NK-92 (cell line): ENCODE measurements around the gene PRG2.
"Not testable (repeated sequence)": the region's sequence is repeated elsewhere in the genome, so short reads cannot be mapped to it uniquely, and the experiment has no call there.

Experiments used
- DNase-seq: peaks from one replicate; lab custom pipeline; 2025; ENCODE audit not compliant: unreplicated experiment; lab: John Stamatoyannopoulos, UW

PRG2 gene

DNA sequence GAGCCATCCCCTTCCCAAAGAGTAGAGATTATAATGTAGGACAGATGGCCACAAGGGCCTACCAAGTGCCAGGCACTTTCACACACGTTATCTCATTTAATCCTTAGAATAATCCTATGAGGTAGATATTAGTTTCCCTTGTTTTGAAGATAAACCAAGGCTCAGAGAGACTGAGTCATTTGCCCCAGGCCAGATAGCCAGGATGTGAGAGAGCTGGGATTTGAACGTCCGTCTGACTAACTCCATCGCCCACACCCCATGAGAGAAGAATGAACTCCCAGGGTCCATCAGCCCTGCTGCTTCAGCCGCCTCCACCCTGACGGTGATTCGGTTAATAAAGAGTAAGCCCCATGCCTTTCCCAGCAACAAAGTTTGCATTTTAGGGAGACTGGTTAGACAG is 20.2 kb downstream of the PRG2 start:
- no peak for DNase-seq

DNA sequence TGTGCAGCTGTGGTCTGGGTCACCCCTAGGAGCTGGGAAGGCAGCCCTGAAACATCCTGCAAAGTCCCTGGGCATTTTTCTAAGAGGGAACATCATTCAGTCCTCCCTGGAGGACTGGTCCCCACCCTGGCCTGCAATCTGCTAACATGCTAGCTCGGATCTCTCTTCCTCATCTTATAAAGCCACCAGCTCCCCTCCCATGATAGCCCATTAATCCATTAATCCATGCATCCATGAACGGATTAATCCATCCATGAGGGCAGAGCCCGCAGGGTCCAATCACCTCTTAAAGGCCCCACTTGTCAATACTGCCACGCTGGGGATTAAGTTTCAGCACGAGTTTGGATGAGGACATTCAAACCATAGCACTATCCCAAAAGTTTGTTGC is 21.6 kb downstream of the PRG2 start:
- DNase-seq: no peak

DNA sequence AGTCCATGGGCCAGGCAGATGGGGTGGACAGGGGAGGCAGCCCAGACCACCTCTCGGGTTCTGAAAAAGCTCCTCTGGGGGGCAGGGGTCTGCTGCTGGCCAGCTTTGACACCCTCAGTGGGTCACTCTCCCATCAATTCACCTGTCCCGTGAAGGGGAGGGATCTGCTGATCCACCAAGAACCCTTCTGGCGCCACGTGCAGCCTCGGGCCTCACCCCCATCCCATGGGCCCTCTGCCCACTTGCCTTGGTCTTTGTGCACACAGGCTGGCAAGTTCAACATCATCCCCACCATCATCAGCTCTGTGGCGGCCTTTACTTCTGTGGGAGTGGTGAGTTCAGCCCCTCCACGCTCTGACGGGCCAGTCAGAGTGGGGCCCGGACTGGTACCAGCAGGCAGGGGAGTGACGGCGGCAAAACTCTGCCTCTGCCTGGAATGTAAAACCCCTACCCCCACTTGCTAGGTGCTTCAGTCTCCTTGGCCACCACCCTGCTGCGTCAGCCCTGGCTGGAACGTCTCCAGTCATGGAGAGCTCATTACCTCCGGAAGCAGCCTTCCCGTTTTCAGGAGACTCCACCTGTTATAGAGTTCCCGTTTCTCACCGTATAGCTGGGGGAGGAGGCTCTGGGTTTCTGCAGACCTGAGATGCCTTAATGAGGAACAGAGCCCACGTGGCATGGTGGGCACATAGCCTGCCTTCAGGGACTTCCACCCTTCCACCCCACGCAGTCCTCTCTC is 22.2 kb downstream of the PRG2 start:
- no peak for DNase-seq

DNA sequence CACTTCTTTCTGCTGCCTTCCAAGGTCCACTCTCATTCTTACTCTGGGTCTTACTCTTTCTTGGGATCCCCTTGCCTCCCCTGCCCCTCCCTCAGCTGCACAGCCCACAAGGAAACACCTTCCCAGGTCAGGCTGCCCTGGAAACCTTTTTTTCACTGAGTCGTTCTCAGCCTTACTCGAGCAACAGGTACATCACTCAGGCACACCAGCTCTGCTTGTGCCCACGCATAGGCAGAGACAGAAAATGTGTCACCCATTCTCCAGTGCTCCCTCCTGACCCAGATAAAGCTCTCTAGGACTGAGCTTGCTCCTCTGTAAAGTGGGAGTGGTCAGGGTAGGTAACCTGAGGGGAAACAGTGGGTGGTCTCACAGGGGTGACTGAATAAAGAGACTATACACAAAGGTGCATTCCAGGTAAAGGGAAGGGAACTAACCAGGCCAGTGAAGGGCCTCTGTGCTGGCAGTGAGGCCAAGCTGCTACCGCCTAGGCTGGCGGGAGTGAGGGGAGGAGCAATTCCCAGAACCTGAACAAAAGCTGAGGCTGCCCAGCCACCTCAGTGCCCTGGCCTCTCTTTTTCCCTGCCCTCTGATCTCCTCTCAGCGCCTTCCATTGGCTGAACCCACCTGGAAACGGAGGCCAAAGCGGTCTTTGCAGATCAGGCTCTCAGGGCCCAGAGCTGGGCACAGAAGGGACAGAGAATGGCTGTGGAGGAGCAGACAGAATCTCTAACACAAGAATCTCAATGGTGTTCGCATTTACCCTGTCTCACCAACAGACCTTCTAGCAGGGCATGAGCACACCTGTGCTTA is 25.4 kb downstream of the PRG2 start:
- DNase-seq: no peak

DNA sequence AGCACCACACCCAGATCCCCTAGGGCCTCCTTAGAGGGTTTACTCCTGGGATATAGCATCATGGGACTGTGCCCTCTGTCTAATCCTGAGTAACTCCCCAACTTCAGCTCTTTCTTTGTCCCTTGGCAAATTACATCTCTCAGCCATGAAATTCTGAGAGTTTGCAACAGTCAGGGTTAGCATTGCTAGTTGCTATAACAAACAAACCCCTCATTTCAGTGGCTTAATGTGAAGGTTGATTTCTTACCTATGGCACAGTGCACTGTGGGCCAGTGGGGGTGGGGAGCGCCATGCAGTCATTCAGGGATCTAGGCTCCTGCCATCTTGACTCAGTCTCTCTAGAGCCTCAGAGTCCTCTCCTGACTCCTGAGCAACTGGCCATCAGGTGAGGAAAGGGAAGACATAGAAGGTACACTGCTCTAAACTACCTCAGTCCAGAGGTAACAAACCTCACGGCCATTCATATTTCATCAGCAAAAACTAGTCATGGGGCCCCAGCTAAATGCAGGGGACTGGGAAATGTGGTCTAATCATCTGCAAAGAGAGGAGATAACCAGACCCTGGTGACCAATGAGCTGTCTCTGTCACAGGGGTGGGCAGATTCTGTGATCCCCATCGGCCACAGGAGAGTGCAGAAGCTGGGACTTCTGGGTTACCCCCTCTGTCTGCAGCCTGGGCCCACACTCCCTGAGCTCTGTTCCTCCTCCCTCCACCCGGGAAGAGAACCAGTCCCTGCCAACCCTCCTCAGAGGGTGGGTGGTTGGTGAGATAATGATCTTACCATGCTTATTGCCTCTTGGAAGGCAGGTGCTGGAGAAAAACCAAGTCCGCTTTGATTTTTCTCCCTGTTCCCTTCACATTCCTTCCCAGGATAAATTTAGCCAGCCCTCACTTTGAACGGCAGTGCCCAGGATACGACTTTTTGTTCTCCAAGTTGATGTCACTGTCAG is 27.0 kb downstream of the PRG2 start:
- DNase-seq: no peak

DNA sequence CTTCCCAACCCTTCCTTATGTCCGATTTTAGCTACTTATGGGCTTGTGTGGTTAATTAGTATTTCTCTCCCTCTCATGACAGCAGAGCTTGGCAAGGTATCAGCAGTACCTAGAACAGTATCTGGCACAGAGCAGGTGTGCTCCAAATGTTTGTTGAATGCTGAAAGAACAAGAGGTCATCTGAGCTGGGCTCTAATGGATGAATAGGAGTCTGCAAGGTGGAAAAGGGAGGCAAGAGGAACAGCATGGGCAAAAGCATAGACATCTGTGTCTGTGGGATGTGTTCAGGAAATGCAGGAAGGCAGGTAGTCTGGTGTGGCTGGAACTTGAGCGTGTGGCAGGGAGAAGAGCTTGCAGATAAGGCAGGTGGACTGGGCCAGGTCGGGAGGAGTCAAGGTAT is 28.5 kb downstream of the PRG2 start:
- no peak for DNase-seq

DNA sequence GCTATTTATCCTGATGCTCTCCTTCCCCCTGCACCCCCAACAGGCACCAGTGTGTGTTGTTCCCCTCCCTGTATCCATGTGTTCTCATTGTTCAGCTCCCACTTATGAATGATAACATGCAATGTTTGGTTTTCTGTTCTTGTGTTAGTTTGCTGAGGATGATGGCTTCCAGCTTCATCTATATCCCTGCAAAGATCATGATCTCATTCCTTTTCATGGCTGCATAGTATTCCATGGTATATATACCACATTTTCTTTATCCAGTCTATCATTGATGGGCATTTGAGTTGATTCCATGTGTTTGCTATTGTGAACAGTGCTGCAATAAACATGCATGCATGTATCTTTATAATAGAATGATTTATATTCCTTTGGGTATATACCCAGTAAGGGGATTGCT is 29.0 kb downstream of the PRG2 start:
- not testable (repeated sequence) for DNase-seq

DNA sequence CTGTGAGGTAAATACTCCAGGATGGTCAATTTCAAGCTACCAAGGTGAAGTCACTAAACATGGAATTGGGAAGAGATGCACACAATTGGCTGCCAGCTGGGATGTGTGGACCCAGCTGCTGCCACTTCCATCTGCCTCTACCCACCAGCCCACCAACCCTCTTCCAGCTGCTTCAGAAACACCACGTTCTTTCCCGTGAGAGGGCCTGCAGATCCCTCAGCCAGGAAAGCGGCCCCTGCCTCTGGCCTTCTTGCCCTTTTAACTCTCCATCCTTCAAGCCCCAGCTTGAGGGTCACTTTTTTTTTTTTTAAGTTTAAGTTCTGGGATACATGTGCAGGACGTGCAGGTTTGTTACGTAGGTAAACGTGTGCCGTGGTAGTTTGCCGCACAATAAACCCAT is 29.5 kb downstream of the PRG2 start:
- DNase-seq: no peak

DNA sequence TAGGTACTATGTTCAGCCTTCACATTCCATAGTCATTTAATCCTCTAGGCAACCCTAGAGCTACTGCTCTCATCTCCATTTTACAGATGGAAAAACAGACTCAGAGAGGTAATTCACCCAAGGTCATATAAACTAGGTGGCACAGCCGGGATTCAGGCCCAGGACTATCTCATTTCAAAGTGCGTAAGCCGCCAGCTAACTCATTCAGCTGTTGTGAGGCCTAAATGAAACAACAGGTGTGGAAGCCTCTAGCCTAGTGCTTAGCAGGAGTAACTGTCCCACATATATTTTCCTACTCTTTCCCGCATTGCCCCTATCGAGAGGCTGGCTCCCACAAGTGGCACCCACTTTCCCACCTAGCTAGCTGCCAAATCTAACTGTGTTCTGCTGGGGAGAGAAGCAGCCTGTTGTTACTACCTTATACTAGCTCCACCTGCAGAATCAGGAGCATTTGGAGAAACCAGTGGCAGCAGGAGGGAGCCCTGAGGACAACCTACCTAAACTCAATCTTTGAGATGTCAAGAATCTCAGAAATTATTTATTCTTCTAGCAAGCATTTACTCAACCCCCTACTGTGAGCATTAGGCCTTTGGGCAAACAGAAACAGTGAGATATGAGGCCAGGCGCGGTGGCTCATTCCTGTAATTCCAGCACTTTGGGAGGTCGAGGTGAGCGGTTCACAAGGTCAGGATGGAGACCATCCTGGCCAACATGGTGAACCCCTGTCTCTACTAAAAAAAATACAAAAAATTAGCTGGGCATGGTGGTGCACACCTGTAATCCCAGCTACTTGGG is 30.4 kb downstream of the PRG2 start:
- no peak for DNase-seq

DNA sequence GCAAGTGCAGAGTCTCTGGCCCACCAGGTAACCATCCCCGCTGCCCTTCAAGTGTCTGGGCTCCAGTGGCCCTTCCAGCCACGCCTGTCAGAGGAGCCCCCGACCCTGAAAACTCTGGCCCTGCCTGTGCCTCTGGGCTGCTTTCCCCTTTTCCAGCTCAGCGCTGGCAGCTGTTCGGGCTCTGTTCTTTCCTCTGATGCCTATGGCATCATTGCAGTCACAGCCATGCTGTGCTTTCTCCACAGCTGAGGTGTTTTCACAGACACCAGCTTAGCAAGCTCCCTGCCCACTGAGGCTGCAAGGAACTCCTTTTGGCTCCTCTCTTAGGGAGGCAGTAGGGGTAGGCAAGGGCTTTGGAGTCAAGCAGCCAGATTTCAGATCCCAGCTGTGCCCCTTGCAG is 31.1 kb downstream of the PRG2 start:
- no peak for DNase-seq

DNA sequence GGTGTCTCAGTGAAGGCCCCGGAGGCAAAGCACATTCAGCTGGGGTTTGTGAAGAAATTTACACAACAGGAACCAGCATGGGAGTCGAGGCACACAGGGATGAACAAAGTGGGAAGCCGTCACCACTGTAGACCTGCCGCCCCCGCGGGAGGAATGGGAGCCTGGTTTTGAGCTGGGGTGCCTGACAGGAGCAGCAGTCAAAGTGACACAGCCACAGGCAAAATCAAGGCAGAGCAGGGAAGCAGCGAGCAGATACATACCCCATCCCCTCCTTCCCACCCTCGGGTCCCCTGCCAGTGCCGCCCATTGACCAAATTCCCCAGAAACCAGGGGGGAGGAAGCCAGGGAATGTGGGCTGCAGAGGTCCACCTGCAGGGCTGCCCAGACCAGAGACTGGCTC is 31.5 kb downstream of the PRG2 start:
- no peak for DNase-seq

DNA sequence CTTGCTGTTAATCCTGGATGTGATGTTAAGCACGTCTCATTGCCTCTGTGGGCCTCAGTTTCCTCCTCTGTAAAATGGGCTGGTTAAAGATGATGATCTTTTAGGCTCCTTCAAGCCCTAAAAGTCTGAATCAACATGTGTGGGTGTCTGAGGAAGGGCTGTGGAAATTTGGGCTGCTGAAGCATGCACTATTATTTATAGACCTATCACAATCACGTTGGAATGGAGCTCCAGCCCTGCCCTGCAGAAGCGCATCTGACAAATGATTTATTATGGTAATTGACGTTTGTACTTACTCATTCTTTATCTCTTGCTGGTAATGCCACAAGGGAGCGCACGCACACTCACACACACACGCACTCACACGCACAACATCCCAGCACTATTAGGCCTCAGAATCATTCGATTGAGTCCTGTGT is 31.9 kb downstream of the PRG2 start:
- no peak for DNase-seq

DNA sequence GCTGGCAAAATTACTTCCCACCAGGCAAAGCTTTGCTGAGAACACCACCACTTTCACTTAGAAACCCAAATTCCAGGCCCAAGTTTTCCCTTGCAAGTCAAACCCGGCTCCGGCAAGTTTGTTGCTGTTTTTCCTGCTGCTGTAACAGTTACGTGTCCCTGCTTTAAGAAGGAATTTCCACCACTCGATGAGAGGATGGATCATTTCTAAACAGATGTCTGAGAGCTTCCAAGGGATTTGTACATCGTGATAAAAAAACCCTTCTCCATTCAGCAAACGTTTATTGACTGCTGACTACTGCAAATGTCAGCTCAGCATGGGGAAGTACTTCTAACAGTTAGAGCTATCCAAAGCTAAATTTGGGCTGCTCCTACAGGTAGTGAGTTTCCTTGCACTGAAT is 32.6 kb downstream of the PRG2 start:
- no peak for DNase-seq

DNA sequence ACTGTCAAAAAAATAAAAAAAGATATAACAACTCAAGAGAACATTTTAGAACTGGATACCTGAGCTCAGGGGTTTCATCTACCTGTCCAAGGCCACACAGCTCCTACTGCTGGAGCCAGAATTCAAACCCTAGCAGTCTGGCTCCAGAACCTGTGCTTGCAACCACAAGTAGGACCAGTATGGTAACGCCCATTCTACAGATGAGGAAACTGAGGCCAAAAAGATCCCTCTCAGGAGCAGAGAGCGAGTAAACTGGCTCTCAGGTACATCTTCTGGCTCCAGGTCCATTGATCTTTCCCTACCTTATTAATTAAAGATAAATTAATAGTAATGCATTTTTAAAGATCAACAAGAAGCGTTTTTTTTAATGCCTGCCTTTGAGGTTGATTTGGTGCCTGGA is 33.1 kb downstream of the PRG2 start:
- DNase-seq: no peak

DNA sequence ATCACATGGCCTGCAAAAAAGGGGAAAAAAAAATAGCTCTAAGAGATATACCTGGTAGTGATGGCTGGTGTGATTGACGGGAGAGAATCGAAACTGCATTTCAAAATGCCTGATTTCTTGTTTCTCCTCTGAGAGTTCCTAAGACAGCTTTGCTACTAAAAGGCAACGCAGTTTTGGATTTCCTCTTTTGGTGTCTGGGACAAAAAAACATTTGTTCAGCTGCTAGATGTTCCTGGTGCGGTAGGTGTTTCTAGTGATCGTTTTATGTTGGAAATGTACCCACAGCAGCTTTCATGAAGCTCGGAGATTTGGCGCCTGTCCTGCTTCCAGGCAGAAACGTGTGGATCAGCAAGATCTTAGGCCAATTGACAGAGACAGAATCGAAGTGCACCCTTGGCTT is 34.2 kb downstream of the PRG2 start:
- no peak for DNase-seq

DNA sequence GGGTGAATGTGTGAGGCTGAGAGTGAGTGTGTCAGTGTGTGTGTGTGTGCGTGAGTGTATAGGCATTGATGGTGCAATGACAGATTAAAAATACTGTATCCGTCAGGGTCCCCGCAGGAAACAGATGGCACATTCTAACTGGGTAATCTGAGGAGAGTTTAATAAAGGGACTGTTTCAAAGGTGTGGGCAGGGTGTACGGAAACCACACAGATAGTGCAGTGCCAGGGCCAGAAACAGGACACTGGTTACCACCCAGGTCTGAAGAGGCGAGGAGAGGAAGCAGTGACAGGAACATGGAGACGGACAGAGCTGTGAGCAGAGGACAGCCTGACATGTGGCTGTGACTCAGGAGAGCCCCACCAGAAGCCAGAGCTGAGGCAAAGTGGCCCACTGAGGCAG is 35.8 kb downstream of the PRG2 start:
- no peak for DNase-seq

DNA sequence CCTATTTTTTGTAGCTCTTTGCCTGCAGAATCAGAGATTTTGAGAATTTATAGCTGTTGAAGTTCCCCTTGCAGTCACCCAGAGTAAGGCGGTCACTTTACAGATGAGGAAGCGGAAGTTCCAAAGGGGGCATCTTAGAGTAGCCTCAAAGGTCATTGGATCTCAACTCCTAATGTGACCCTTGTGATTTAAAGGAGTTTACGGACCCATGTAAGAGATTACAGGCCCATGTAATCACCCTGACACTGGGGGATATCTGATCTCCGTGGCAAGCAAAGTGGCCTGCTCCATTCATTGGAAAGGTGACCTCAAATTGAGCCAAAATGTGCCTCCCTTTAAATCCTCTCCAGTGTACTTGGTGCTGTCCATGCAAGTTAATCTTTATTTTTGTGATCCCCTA is 36.6 kb downstream of the PRG2 start:
- no peak for DNase-seq

DNA sequence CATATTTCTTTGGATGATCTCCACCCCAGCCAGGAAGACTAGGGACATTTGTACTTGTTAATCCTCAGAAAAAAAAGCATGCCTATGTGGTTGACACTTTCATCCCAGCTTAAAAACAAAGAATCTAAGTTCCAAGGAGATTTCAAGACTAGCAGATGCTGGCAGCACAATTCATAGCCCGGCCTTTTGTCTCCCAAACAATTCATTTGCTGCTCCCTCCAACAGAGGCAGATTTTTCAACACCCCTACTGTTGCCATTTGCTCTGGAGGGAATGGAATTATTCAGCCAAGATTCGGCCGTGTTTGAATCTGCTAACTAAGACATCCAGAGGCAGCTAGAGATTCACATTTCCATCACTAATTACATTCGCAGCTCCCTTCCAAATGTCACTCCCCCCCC is 37.0 kb downstream of the PRG2 start:
- DNase-seq: no peak

DNA sequence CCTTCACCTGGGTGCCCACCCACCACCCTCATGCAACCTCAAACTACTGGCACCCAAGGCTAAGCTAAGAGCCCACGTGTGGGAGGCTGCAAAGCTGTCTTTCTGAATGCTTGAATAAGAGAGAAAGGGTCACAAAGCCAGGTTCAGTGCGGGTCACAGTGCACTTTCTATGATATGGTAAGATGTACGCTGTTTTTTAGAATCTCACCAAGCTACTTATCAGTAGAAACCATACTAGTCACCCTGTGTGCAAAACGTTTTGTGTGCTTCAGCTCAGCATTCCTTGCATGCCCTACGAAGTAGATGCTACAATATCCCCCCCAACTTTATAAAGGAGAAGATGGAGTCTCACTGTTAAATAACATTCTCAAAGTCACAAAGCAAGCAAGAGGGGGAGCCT is 37.4 kb downstream of the PRG2 start:
- DNase-seq: no peak

DNA sequence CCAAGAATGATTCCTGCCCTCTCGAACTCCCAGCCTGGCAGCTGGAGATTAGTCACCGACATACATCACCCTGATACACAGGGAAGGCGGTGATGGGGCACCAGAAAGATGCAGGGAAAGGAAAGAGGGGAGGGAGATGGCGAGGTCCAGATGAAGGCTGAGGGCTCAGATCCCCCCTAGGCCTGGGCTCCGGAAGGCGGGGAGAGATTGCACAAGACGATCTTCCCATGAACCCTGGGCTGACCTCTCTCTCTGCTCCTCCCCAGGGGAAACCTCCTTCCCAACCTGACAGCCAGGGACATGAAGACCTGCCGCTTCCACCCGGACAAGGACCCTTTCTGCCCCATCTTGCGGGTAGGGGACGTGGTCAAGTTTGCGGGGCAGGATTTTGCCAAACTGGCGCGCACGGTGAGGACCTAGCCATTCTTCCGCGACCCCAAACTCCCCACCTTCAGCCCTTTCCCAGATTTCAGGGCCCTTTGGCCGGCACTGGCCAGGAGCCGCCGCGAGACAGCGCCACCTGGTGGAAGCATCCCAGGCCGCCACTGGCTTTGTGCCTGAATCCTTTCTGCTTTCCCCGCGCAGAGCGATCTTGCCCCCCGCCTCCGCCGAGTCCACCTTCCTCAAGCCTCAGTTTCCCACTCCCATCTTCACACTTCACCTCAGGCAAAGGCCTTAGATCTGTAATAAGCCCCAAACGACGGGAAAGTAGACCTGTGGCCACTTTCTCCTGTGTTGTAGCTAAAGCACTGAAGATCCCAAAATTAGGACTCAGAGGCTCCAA is 40.8 kb downstream of the PRG2 start:
- DNase-seq: no peak
